SU-DHL-6 (cell line): ENCODE data around the gene ANXA6.

Experiments
- CTCF ChIP-seq: fragments of 200-600 bp; sonication (generic); IDR thresholded peaks from one replicate; pipeline ENCODE4 v1.5.1; 2017; ENCODE audit warnings: antibody characterized with exemption, mild to moderate bottlenecking, low read length, moderate library complexity; ENCODE audit not compliant: insufficient read depth, poor library complexity, severe bottlenecking
- EZH2phosphoT487 ChIP-seq: fragments of 200-600 bp; sonication (generic), shearing (Covaris generic); conservative IDR thresholded peaks from 2 replicates; pipeline ENCODE4 v1.6.1; 2018; ENCODE audit warnings: mild to moderate bottlenecking, antibody characterized with exemption, low read length, moderate library complexity, mixed read lengths

GRCh38 chr5:151121095-151121494 lies 36.5 kb downstream of the ANXA6 start:
- no peak for TF ChIP-seq CTCF
- TF ChIP-seq EZH2phosphoT487, result no peak
